Stimulated activated CD4-positive, alpha-beta T cell treated with anti-CD3 and anti-CD28 coated beads, Interleukin-2, amount 100 ng/mL, for 4 hours (primary cell): ENCODE measurements around the gene NCK2.

Experiments
- DNase-seq: peaks from one replicate; pipeline ENCODE4 v3.0.0-alpha.2; 2020; ENCODE audit warnings: low read depth

NCK2 gene

DNA sequence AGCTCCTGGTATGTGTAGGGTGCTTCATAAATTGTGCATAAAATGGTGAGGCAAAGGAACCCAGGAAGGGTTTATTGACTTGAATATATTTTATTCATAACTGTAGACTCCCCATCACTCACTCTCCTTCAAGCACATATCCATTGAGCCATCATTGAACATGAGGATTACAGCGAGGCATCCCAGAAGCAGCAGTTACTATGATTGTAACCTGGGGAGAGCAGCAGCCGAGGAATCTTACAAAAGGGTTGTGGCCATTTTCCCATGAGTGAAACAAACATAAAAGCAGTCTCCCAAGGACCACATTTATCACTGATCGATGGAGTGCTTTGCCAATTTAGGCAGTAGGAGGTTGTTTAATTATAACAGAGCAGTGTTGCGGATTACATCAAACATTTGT lies 183.4 kb downstream of the NCK2 start:
- no peak for DNase-seq

GRCh38 chr2:105928563-105928962 lies 183.9 kb downstream of the NCK2 start:
- DNase-seq: no peak

DNA sequence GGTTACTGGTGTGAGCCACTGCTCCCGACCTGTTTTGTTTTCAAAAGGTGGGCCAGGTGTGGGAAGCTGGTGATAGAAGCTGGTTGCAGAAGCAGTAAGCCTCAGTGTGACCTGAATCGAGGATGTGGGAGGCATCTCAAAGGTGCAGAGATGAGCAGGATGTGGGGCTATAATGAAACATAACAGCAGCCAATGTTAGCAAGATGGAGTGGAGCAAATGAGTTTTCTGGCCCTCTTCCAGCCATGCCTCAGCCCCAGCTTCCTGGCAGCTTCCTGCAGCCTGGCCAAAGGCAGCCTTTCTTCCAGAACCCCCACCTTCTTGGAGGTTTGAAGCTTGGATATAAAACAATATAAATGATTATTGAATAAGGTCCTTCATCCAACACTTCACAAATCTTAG lies 184.8 kb downstream of the NCK2 start:
- peak; percentile 18 for DNase-seq

- no peak for DNase-seq
Observed at GRCh38 chr2:105932582-105932981, 187.9 kb downstream of the NCK2 start.

GRCh38 chr2:105933906-105934305 lies 189.2 kb downstream of the NCK2 start:
- DNase-seq: no peak

DNA sequence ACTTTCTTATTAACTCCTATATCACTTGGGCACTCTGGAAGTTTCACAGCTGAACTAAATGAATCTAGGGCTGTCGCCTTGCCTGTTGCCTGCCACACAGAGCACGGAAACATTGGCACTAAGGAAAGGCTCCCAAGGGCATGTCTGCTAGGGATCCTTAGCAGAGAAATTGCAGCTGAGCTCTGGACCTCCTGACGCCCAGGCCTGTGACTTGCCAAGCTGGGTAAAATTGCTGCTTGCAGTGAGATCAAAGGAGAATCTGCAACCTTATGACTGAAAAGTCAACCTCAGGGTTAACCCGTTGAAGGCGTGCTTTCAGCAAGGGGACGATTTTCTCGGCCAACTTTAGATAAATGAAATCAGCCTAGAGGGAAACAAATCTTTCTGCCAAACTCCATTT lies 189.8 kb downstream of the NCK2 start:
- DNase-seq: peak; percentile 23

DNA sequence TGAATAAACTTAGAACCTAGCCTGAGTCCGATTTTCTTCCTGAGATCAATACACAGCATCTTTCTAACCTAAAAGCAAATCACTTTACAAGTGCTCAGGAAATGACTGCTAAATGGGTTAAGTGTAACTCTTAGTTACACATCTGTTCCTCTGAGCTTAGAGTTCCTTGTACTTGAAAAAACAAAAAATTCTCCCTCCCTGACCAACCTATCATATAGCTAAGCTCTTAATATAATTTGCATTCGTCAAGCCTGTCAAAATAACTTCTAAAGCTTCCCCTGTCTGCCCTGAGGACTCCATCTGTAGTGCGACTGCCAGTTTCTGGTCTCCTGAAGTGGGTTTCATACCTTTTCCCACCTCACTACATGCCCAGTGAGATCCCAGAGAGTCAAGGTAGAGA lies 190.4 kb downstream of the NCK2 start:
- no peak for DNase-seq

- DNase-seq: no peak
Observed at GRCh38 chr2:105936954-105937353, 192.2 kb downstream of the NCK2 start.

- DNase-seq: no peak
Observed at GRCh38 chr2:105937498-105938097, 192.9 kb downstream of the NCK2 start.
